Measurements from ENCODE around the gene FUT2.

- no peak for TF ChIP-seq NR1H2 (CRISPR knock-in tag; IDR thresholded peaks at IDR 0.05; ENCODE audit: borderline replicate concordance, low read depth)
- TF ChIP-seq SP5 (CRISPR knock-in tag; IDR thresholded peaks at IDR 0.05; ENCODE audit: borderline replicate concordance, low read depth), result no peak
- no peak for TF ChIP-seq TAF15 (IDR thresholded peaks at IDR 0.05; ENCODE audit: low read depth, low read length, poor library complexity, severe bottlenecking)
- TF ChIP-seq ZBTB33 (CRISPR knock-in tag; IDR thresholded peaks at IDR 0.05), result no peak
- TF ChIP-seq ZNF383 (CRISPR knock-in tag; IDR thresholded peaks at IDR 0.05; ENCODE audit: borderline replicate concordance), result no peak
- no peak for TF ChIP-seq SP1 (IDR thresholded peaks at IDR 0.05)
- no peak for TF ChIP-seq SP1 (CRISPR knock-in tag; IDR thresholded peaks at IDR 0.05)
- no peak for TF ChIP-seq CTCF (CRISPR knock-in tag; IDR thresholded peaks at IDR 0.05)
Observed at GRCh38 chr19:48646722-48647216, 49.0 kb upstream of the FUT2 start.
